GM13976 (cell line): ENCODE measurements around the gene SLC38A5.
A peak's percentile ranks its signal among the peaks of the same experiment; 100 is the strongest.

Experiments used
- DNase-seq: peaks from one replicate; pipeline ENCODE4 v3.0.0; 2012; ENCODE audit warnings: low spot score
- in situ Hi-C: fragments of 300-500 bp; cut with MboI; formaldehyde crosslinking; loops from one replicate; pipeline ENCODE4 v1.12.0; 2022; ENCODE audit warnings: low sequenced_read_pairs, mixed read lengths, inconsistent platforms; ENCODE audit not compliant: unreplicated experiment
- TF ChIP-seq, protein P1 (sequence below): IDR thresholded peaks from 2 replicates; pipeline ENCODE4 v1.5.1; 2012; ENCODE audit warnings: borderline replicate concordance, mild to moderate bottlenecking; ENCODE audit not compliant: insufficient read depth; ENCODE audit errors: extremely low read depth, missing control alignments, control extremely low read depth

Gene SLC38A5

DNA sequence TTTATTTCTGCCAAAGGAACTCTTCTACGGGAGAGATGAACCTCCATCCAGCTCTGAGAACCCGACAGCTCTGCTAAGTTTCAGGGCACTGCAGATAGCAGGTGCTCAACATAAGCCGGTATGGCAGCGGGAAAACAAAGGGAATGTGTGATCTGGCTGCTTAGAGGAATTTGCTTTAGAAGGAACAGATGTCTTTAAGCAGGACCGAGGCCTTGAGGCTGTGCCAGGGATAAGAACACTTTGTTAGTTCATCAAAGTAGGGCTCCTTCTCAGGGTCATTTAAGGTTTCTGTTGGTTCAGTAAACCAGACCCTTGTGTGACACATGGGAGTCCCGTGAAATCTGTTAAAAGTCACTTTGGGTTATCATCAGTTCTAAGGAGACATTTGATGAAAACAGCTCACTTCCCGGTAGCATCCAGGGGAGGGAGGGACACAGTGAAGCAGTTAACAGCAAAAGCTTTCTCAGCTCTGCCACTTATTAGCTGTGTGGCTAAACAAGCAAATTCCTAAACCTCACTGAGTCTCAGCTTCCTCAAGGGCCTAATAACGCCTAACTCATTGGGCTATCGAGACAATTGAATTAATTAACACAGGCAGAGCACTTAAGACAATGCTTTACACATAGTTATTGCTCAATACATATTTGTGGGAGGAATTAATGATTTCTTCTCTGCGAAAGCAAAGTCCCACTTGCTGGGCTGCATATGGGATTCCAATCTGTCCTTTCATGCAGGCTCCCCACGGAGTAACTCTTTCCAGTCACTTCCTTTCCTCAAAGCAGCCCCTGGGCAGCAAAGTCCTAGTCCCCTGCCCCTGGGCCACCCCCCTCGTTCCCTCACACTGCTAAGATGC, 3.0 kb upstream of the SLC38A5 start:
- in situ Hi-C loops, result loop anchor here (25.0 kb wide), 1 partner anchor 386 kb away; no protein-coding TSS in a partner anchor
- TF ChIP-seq, protein P1, sequence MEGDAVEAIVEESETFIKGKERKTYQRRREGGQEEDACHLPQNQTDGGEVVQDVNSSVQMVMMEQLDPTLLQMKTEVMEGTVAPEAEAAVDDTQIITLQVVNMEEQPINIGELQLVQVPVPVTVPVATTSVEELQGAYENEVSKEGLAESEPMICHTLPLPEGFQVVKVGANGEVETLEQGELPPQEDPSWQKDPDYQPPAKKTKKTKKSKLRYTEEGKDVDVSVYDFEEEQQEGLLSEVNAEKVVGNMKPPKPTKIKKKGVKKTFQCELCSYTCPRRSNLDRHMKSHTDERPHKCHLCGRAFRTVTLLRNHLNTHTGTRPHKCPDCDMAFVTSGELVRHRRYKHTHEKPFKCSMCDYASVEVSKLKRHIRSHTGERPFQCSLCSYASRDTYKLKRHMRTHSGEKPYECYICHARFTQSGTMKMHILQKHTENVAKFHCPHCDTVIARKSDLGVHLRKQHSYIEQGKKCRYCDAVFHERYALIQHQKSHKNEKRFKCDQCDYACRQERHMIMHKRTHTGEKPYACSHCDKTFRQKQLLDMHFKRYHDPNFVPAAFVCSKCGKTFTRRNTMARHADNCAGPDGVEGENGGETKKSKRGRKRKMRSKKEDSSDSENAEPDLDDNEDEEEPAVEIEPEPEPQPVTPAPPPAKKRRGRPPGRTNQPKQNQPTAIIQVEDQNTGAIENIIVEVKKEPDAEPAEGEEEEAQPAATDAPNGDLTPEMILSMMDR, result no peak
- no peak for DNase-seq

DNA sequence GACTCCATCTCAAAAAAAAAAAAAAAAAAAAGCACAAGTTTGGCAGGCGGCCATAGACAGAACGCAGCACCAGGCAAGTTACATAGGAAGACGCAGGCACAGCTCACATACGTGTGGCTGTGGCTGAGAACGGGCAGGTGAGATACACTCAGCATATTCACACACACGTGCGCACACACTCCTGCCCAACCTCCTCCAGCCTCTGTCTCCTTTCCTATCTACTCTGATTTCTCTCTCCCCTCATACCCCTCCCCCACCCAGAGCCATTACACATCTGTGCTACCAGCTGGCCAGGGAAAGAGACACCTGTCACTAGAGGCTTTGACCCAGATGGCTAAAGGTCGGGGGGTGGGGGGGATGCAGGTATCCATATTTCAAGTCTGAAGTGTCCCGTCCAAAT, 2.2 kb upstream of the SLC38A5 start:
- TF ChIP-seq, protein P1, result no peak
- no peak for DNase-seq
- in situ Hi-C loops, result loop anchor here (25.0 kb wide), 1 partner anchor 385 kb away; no protein-coding TSS in a partner anchor

DNA sequence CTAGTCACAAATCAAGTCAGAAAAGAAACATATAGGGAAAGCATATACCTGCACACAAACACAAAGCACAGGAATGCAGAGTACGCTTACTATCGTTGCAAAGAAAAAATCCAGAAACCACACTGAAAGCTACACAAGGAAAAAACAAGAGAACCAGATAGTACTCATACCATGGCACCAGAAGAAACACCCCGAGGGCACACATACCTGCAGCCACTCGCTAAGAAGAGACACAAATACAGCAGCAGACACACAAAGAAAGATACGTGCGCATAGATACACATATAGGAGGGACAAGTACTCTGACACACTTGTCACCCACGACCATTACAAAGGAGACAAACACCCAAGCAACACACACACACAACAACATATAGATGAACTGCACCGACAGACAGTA, 1.4 kb upstream of the SLC38A5 start:
- no peak for DNase-seq
- TF ChIP-seq, protein P1, result no peak
- in situ Hi-C loops, result loop anchor here (25.0 kb wide), 1 partner anchor 384 kb away; no protein-coding TSS in a partner anchor

DNA sequence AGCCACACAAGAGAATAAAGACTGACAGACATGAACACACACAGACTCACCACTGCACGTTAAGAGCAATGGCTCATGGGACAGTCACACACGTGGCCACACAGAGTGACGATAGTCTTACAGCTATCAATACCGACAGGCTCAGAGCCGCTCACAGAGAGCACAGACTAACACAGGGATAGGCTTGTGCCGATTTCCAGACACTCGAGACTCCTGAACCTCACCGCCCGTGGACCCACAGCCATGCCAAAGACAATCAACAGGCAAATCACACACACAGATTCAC, 716 bp upstream of the SLC38A5 start:
- in situ Hi-C loops, result loop anchor here (25.0 kb wide), 1 partner anchor 383 kb away; no protein-coding TSS in a partner anchor
- TF ChIP-seq, protein P1, result no peak

DNA sequence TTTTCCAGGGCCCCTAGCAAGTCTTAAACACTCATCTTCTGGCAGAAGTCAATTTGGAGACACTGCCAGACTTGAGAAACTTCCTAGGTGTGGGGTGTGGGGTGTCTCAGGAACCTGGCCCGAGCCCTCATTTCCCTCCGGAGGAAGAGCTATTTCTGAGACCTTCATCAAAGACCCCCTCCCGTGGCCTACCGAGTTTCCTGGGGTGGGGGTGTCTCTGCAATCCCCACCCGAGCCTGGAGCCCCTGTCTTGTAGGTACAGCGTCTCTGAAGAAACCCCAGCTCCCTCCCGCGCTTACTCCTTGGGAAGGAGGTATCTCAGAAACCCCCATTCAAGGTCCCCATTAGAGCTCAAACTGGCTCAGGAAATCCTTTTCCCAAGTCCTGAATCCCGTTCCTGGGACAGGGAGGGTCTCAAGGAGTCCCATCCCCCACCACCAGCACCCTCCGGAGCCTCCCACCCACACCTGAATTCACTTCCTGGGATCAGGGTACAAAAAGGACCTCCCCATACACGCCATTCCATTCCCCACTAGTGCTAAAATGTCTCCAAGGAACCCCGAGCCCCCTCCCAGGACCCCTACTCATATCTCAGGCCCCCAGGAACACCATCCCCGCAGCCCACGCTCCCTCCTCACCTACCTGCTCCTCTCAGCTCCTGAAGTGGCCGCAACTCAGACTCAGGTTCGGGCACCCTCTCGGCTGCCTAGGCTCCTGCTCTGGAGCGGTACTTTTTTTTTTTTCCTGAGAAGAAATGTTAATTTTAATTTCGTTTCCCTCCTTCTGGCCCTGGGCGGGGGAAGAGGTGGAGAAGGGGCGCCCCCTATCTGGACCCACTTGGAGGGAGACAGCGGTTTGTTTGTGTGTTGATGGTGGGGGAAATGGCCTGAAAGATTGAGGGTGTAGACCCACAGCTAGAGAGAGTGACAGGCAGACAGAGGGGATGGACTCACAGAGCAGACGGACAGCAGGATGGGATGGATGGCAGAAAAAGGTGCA, 1.1 kb downstream of the SLC38A5 start:
- peak; percentile 62 for DNase-seq
- TF ChIP-seq, protein P1, result peak; percentile 18
- in situ Hi-C loops, result loop anchor here (25.0 kb wide), 1 partner anchor 382 kb away; no protein-coding TSS in a partner anchor

More for the DNA sequence above, 716 bp upstream of the SLC38A5 start:
- DNase-seq, result no peak

DNA sequence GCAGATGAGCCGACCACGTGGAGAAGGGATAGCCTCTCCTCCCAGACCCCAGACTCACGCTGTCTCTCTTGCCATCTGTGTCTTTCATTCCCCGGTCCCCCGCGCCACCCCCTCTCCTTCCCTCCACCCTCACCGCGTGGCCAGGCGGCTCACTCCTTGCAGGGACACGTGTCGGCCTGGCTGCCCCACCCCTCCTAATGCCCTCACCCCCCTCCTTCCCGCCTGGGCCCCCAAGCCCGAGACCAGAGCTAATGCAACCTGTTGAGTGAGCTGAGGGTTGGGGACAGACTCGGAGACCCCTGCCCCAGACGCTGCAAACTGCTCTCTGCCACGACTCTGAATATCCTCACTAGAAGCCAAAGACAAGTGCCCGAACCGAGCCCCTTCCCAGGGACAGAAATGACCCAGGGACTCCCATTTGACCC, 1.8 kb downstream of the SLC38A5 start:
- TF ChIP-seq, protein P1, result no peak
- DNase-seq, result peak; percentile 65
- in situ Hi-C loops, result loop anchor here (25.0 kb wide), 1 partner anchor 381 kb away; no protein-coding TSS in a partner anchor
